ENCODE data around the gene TLL2.

The TLL2 gene

DNA sequence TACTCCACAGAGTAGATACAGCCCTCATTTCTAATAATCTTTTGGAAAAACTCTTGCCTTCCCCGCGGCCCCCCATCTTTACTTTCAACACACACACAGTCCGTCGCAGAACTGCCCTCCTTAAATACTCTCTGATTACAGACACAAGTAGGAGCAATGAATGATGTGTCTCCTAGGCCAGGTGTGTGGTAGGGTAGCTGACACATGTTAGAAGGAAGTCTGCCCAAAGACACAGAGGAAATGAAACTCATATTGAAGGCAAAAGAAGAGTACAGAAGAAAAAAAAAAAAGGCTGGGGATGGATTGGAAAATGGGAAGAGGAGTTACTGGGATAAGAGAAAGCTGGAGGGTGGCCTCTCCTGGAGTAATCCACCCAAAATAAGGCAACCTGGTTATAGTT, 169.5 kb downstream of the TLL2 start:
- Histone ChIP-seq H3K36me3 (ENCODE audit: insufficient read depth, low read length) (no peaks in the 10 kb centered on the region), H3K4me2 (ENCODE audit: low read depth, low read length, poor library complexity, severe bottlenecking) (no peak overlapping the region), H2AFZ (ENCODE audit: low read length) (no peak overlapping the region), H3K79me2 (ENCODE audit: insufficient read depth, low read length) (no peaks in the 10 kb centered on the region), H4K20me1 (ENCODE audit: insufficient read depth, low read length, poor library complexity, severe bottlenecking) (no peaks in the 10 kb centered on the region), H3K9me2 (replicated peaks; ENCODE audit: low read depth, low read length) (no peaks in the 10 kb centered on the region; the same call in 1 of the 2 replicates), H3K4me3 (ENCODE audit: low read length, poor library complexity, severe bottlenecking) (no peak overlapping the region), H3K9ac (ENCODE audit: low read depth, low read length, poor library complexity, severe bottlenecking) (no peak overlapping the region), H3F3A (ENCODE audit: low read depth) (no peaks in the 10 kb centered on the region), H3K4me1 (ENCODE audit: insufficient read depth, low read length, poor library complexity, severe bottlenecking) (no peaks in the 10 kb centered on the region), H3K9me3 (ENCODE audit: insufficient read depth, low read depth, low read length) (peaks cover 9% of the 10 kb centered on the region; the same call in 1 of the 2 replicates), H3K27me3 (ENCODE audit: insufficient read depth, low read length, poor library complexity, severe bottlenecking) (peaks cover 8% of the 10 kb centered on the region)
- no peak for TF ChIP-seq EZH2phosphoT487 (IDR thresholded peaks at IDR 0.05; ENCODE audit: borderline replicate concordance)
- TF ChIP-seq, protein P1, sequence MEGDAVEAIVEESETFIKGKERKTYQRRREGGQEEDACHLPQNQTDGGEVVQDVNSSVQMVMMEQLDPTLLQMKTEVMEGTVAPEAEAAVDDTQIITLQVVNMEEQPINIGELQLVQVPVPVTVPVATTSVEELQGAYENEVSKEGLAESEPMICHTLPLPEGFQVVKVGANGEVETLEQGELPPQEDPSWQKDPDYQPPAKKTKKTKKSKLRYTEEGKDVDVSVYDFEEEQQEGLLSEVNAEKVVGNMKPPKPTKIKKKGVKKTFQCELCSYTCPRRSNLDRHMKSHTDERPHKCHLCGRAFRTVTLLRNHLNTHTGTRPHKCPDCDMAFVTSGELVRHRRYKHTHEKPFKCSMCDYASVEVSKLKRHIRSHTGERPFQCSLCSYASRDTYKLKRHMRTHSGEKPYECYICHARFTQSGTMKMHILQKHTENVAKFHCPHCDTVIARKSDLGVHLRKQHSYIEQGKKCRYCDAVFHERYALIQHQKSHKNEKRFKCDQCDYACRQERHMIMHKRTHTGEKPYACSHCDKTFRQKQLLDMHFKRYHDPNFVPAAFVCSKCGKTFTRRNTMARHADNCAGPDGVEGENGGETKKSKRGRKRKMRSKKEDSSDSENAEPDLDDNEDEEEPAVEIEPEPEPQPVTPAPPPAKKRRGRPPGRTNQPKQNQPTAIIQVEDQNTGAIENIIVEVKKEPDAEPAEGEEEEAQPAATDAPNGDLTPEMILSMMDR (conservative IDR thresholded peaks at IDR 0.05; ENCODE audit: low read length), result no peak

DNA sequence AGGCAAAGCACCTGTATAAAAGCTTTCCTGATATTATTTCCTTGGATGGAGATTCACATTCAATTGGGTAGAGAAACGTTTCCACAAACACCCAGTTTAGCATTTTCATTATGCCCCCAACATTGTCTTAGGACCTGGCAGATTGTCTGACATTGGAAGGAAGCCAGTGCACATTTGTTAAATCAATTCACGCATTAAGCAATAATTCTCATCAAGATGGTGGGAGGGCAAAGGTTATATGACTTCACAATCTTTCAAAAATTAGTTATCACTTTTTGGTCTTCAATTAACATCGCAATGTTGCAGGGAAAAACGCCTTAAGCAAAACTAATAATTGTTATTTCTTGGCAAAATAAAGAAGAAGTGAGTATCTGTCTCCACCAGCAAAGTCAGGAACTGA, 171.3 kb downstream of the TLL2 start:
- peaks cover 8% of the 10 kb centered on the region for H3K27me3 ChIP-seq (ENCODE audit: insufficient read depth, low read length, poor library complexity, severe bottlenecking)
- H3K36me3 ChIP-seq (ENCODE audit: insufficient read depth, low read length), result no peaks in the 10 kb centered on the region
- no peaks in the 10 kb centered on the region for H3K4me1 ChIP-seq (ENCODE audit: insufficient read depth, low read length, poor library complexity, severe bottlenecking)
- no peaks in the 10 kb centered on the region; the same call in 1 of the 2 replicates for H3K9me2 ChIP-seq (replicated peaks; ENCODE audit: low read depth, low read length)
- no peak overlapping the region for H3K4me2 ChIP-seq (ENCODE audit: low read depth, low read length, poor library complexity, severe bottlenecking)
- H3K9me3 ChIP-seq (ENCODE audit: insufficient read depth, low read depth, low read length), result peaks cover 9% of the 10 kb centered on the region; the same call in 1 of the 2 replicates
- H4K20me1 ChIP-seq (ENCODE audit: insufficient read depth, low read length, poor library complexity, severe bottlenecking), result no peaks in the 10 kb centered on the region
- H2AFZ ChIP-seq (ENCODE audit: low read length), result no peak overlapping the region
- no peak for TF ChIP-seq EZH2phosphoT487 (IDR thresholded peaks at IDR 0.05; ENCODE audit: borderline replicate concordance)
- TF ChIP-seq, protein P1 (conservative IDR thresholded peaks at IDR 0.05; ENCODE audit: low read length), result no peak
- no peaks in the 10 kb centered on the region for H3F3A ChIP-seq (ENCODE audit: low read depth)
- no peaks in the 10 kb centered on the region for H3K79me2 ChIP-seq (ENCODE audit: insufficient read depth, low read length)
- no peak overlapping the region for H3K4me3 ChIP-seq (ENCODE audit: low read length, poor library complexity, severe bottlenecking)
- H3K9ac ChIP-seq (ENCODE audit: low read depth, low read length, poor library complexity, severe bottlenecking), result no peak overlapping the region

- Histone ChIP-seq H3K9ac (ENCODE audit: low read depth, low read length, poor library complexity, severe bottlenecking) (no peak overlapping the region), H3K4me2 (ENCODE audit: low read depth, low read length, poor library complexity, severe bottlenecking) (no peak overlapping the region), H4K20me1 (ENCODE audit: insufficient read depth, low read length, poor library complexity, severe bottlenecking) (no peaks in the 10 kb centered on the region), H3K9me3 (ENCODE audit: insufficient read depth, low read depth, low read length) (peaks cover 8% of the 10 kb centered on the region; the same call in 1 of the 2 replicates), H3K4me1 (ENCODE audit: insufficient read depth, low read length, poor library complexity, severe bottlenecking) (no peaks in the 10 kb centered on the region), H3K9me2 (replicated peaks; ENCODE audit: low read depth, low read length) (no peaks in the 10 kb centered on the region; the same call in 1 of the 2 replicates), H3K27me3 (ENCODE audit: insufficient read depth, low read length, poor library complexity, severe bottlenecking) (peaks cover 8% of the 10 kb centered on the region), H3K36me3 (ENCODE audit: insufficient read depth, low read length) (no peaks in the 10 kb centered on the region), H2AFZ (ENCODE audit: low read length) (no peak overlapping the region), H3K4me3 (ENCODE audit: low read length, poor library complexity, severe bottlenecking) (no peak overlapping the region), H3K79me2 (ENCODE audit: insufficient read depth, low read length) (no peaks in the 10 kb centered on the region), H3F3A (ENCODE audit: low read depth) (no peaks in the 10 kb centered on the region)
- TF ChIP-seq EZH2phosphoT487 (IDR thresholded peaks at IDR 0.05; ENCODE audit: borderline replicate concordance), result no peak
- TF ChIP-seq, protein P1 (conservative IDR thresholded peaks at IDR 0.05; ENCODE audit: low read length), result no peak
Observed at GRCh38 chr10:96341219-96342182, 172.2 kb downstream of the TLL2 start.

Measured in Loucy (cell line).